Breast epithelium (tissue), 3 donors: Measurements from ENCODE around the gene C11orf42.

Source experiments
- POLR2A ChIP-seq: fragments of 450-650 bp; IDR thresholded peaks from one replicate; pipeline ENCODE4 v1.6.1; 2016; ENCODE audit warnings: antibody characterized with exemption, mild to moderate bottlenecking, moderate library complexity
- POLR2AphosphoS5 ChIP-seq, 3 donors: sonication (generic); formaldehyde crosslinking; IDR thresholded peaks; one replicate each; pipeline ENCODE4 v1.6.1; 2017; ENCODE audit warnings: antibody characterized with exemption in 3 of 3
- TF ChIP-seq, protein P1 (sequence below), 3 donors: fragments of 450-650 bp; IDR thresholded peaks; one replicate each; pipeline ENCODE4 v1.5.1; 2016 to 2017; ENCODE audit warnings: antibody characterized with exemption in 3 of 3, mild to moderate bottlenecking in 3 of 3, moderate library complexity in 3 of 3

- TF ChIP-seq, protein P1, sequence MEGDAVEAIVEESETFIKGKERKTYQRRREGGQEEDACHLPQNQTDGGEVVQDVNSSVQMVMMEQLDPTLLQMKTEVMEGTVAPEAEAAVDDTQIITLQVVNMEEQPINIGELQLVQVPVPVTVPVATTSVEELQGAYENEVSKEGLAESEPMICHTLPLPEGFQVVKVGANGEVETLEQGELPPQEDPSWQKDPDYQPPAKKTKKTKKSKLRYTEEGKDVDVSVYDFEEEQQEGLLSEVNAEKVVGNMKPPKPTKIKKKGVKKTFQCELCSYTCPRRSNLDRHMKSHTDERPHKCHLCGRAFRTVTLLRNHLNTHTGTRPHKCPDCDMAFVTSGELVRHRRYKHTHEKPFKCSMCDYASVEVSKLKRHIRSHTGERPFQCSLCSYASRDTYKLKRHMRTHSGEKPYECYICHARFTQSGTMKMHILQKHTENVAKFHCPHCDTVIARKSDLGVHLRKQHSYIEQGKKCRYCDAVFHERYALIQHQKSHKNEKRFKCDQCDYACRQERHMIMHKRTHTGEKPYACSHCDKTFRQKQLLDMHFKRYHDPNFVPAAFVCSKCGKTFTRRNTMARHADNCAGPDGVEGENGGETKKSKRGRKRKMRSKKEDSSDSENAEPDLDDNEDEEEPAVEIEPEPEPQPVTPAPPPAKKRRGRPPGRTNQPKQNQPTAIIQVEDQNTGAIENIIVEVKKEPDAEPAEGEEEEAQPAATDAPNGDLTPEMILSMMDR (IDR thresholded peaks at IDR 0.05), result no peak
- TF ChIP-seq POLR2A, result no peak
- no peak for TF ChIP-seq POLR2AphosphoS5 (IDR thresholded peaks at IDR 0.05)
Measured at GRCh38 chr11:6214530-6214929, 9.2 kb downstream of the C11orf42 start.
